Measurements from ENCODE around the gene OR8A1. TPM values are rescaled to one million over a fixed set of nuclear protein-coding genes. Genes with fewer than 3 reads are reported as not detected.

Gene OR8A1
- total RNA-seq = 0.07 to 0.23 TPM in 2 of 3 replicates, not detected in the other
- long read RNA-seq = 0 reads

- Mint-ChIP-seq H3K27me3 (ENCODE audit: low read depth) (peaks cover 24% of the 10 kb centered on the region), H3K36me3 (ENCODE audit: low read depth) (no peaks in the 10 kb centered on the region), H3K9me3 (ENCODE audit: low read depth) (peaks cover 11% of the 10 kb centered on the region), H3K4me1 (ENCODE audit: low read depth) (no peaks in the 10 kb centered on the region), H3K4me3 (ENCODE audit: unreplicated experiment) (no peak within 1 kb of the TSS), H3K27ac (ENCODE audit: unreplicated experiment) (no peak within 1 kb of the TSS)
- TF ChIP-seq CTCF (IDR thresholded peaks at IDR 0.05) = no peak
- no peak for DNase-seq (ENCODE audit: low spot score)
Measured at GRCh38 chr11:124569697-124570096, at the start of gene OR8A1. Gene OR8A1, plus strand, starts transcription at chr11:124569997. Its CDS starts 123 bp downstream, at chr11:124570120.

- peaks cover 31% of the 10 kb centered on the region for H3K27me3 Mint-ChIP-seq (ENCODE audit: low read depth)
- H3K27ac Mint-ChIP-seq (ENCODE audit: unreplicated experiment) = no peak overlapping the region
- no peak for DNase-seq (ENCODE audit: low spot score)
- H3K9me3 Mint-ChIP-seq (ENCODE audit: low read depth) = no peaks in the 10 kb centered on the region
- no peaks in the 10 kb centered on the region for H3K4me1 Mint-ChIP-seq (ENCODE audit: low read depth)
- no peak for TF ChIP-seq CTCF (IDR thresholded peaks at IDR 0.05)
- H3K36me3 Mint-ChIP-seq (ENCODE audit: low read depth) = no peaks in the 10 kb centered on the region
- H3K4me3 Mint-ChIP-seq (ENCODE audit: unreplicated experiment) = no peak overlapping the region
Measured at GRCh38 chr11:124520550-124520854, 49.3 kb upstream of the OR8A1 start.

- no peak for TF ChIP-seq CTCF (IDR thresholded peaks at IDR 0.05)
- H3K4me1 Mint-ChIP-seq (ENCODE audit: low read depth) = no peaks in the 10 kb centered on the region
- DNase-seq (ENCODE audit: low spot score) = no peak
- peaks cover 7% of the 10 kb centered on the region for H3K9me3 Mint-ChIP-seq (ENCODE audit: low read depth)
- H3K27me3 Mint-ChIP-seq (ENCODE audit: low read depth) = peaks cover 20% of the 10 kb centered on the region
- H3K27ac Mint-ChIP-seq (ENCODE audit: unreplicated experiment) = no peak overlapping the region
- H3K36me3 Mint-ChIP-seq (ENCODE audit: low read depth) = no peaks in the 10 kb centered on the region
- H3K4me3 Mint-ChIP-seq (ENCODE audit: unreplicated experiment) = no peak overlapping the region
Measured at GRCh38 chr11:124533626-124534025, 36.2 kb upstream of the OR8A1 start.

GRCh38 chr11:124534051-124534450 lies 35.7 kb upstream of the OR8A1 start:
- H3K4me1 Mint-ChIP-seq (ENCODE audit: low read depth) = no peaks in the 10 kb centered on the region
- H3K36me3 Mint-ChIP-seq (ENCODE audit: low read depth) = no peaks in the 10 kb centered on the region
- H3K4me3 Mint-ChIP-seq (ENCODE audit: unreplicated experiment) = no peak overlapping the region
- H3K27ac Mint-ChIP-seq (ENCODE audit: unreplicated experiment) = no peak overlapping the region
- no peak for DNase-seq (ENCODE audit: low spot score)
- H3K27me3 Mint-ChIP-seq (ENCODE audit: low read depth) = peaks cover 23% of the 10 kb centered on the region
- no peak for TF ChIP-seq CTCF (IDR thresholded peaks at IDR 0.05)
- peaks cover 3% of the 10 kb centered on the region for H3K9me3 Mint-ChIP-seq (ENCODE audit: low read depth)

GRCh38 chr11:124535552-124536232 lies 34.1 kb upstream of the OR8A1 start:
- no peak for DNase-seq (ENCODE audit: low spot score)
- no peaks in the 10 kb centered on the region for H3K9me3 Mint-ChIP-seq (ENCODE audit: low read depth)
- H3K36me3 Mint-ChIP-seq (ENCODE audit: low read depth) = no peaks in the 10 kb centered on the region
- H3K27me3 Mint-ChIP-seq (ENCODE audit: low read depth) = peaks cover 27% of the 10 kb centered on the region
- H3K4me1 Mint-ChIP-seq (ENCODE audit: low read depth) = no peaks in the 10 kb centered on the region
- TF ChIP-seq CTCF (IDR thresholded peaks at IDR 0.05) = no peak
- H3K27ac Mint-ChIP-seq (ENCODE audit: unreplicated experiment) = no peak overlapping the region
- H3K4me3 Mint-ChIP-seq (ENCODE audit: unreplicated experiment) = no peak overlapping the region
